Measurements from ENCODE around the gene ZFPM1. TPM values are rescaled to one million over a fixed set of nuclear protein-coding genes. Genes with fewer than 3 reads are reported as not detected.

The ZFPM1 gene
- 27.3 and 35.0 TPM in 2 replicates for total RNA-seq

- H3K27ac Mint-ChIP-seq, result peak within 1 kb of the TSS; percentile 80
- DNase-seq (no peak), ATAC-seq (ENCODE audit: low read depth) (no peak)
- H3K4me3 Mint-ChIP-seq, result peak within 1 kb of the TSS; percentile 88
- intact Hi-C loops (cut with micrococcal nuclease), result loop anchor here (1.0 to 10.0 kb wide), 5 partner anchors 181 to 722 kb away; partner anchors contain the start of genes BANP, CDH15 and SNAI3
- H3K27me3 Mint-ChIP-seq, result no peaks in the 10 kb centered on the region
- POLR2A ChIA-PET, result interaction anchor here (0.5 to 4.9 kb wide), 11 partner anchors 9 to 687 kb away, joined by 3 to 29 read pairs (median 5); partner anchors contain the start of genes BANP, KLHDC4 and ZC3H18
- peaks cover 3% of the 10 kb centered on the region for H3K36me3 Mint-ChIP-seq (ENCODE audit: low read depth)
- no peaks in the 10 kb centered on the region for H3K9me3 Mint-ChIP-seq
- H3K4me1 Mint-ChIP-seq, result peaks cover 59% of the 10 kb centered on the region
- no peak for TF ChIP-seq CTCF (IDR thresholded peaks at IDR 0.05)
- CTCF ChIA-PET, result interaction anchor here (1.1 kb wide), 1 partner anchor 110 kb away, joined by 4 read pairs; no protein-coding TSS in a partner anchor
These were observed at the start of gene ZFPM1 for GRCh38 chr16:88453217-88453531. ZFPM1 (plus strand) TSS chr16:88453280; CDS start chr16:88453639, 359 bp downstream.

- intact Hi-C loops (cut with micrococcal nuclease), result no loop called here
These were observed 49.1 kb upstream of the ZFPM1 start for GRCh38 chr16:88403794-88404581.

GRCh38 chr16:88404769-88405168, 48.3 kb upstream of the ZFPM1 start:
- intact Hi-C loops (cut with micrococcal nuclease), result no loop called here
- Mint-ChIP-seq H3K27me3 (peaks cover 4% of the 10 kb centered on the region), H3K4me1 (peaks cover 4% of the 10 kb centered on the region), H3K9me3 (no peaks in the 10 kb centered on the region), H3K36me3 (ENCODE audit: low read depth) (no peaks in the 10 kb centered on the region), H3K27ac (no peak overlapping the region), H3K4me3 (no peak overlapping the region)
- ChIA-PET CTCF (no interaction called here), POLR2A (no interaction called here)
- no peak for TF ChIP-seq CTCF (IDR thresholded peaks at IDR 0.05)
- ATAC-seq (ENCODE audit: low read depth) (no peak), DNase-seq (no peak)

More at GRCh38 chr16:88403794-88404581, 49.1 kb upstream of the ZFPM1 start:
- CTCF ChIA-PET, result no interaction called here
- no peak for TF ChIP-seq CTCF (IDR thresholded peaks at IDR 0.05)
- Mint-ChIP-seq H3K36me3 (ENCODE audit: low read depth) (no peaks in the 10 kb centered on the region), H3K27me3 (peaks cover 4% of the 10 kb centered on the region), H3K9me3 (no peaks in the 10 kb centered on the region), H3K4me1 (peaks cover 4% of the 10 kb centered on the region), H3K4me3 (no peak overlapping the region), H3K27ac (no peak overlapping the region)
- POLR2A ChIA-PET, result no interaction called here
- ATAC-seq (ENCODE audit: low read depth) (no peak), DNase-seq (no peak)

- CTCF ChIA-PET, result no interaction called here
- Mint-ChIP-seq H3K36me3 (ENCODE audit: low read depth) (no peaks in the 10 kb centered on the region), H3K27ac (no peak overlapping the region), H3K27me3 (peaks cover 4% of the 10 kb centered on the region), H3K9me3 (no peaks in the 10 kb centered on the region), H3K4me1 (peaks cover 4% of the 10 kb centered on the region), H3K4me3 (no peak overlapping the region)
- TF ChIP-seq CTCF (IDR thresholded peaks at IDR 0.05), result no peak
- POLR2A ChIA-PET, result interaction anchor here (0.6 kb wide), 1 partner anchor 517 kb away, joined by 3 read pairs; no protein-coding TSS in a partner anchor
- DNase-seq (no peak), ATAC-seq (ENCODE audit: low read depth) (no peak)
- intact Hi-C loops (cut with micrococcal nuclease), result no loop called here
These were observed 47.6 kb upstream of the ZFPM1 start for GRCh38 chr16:88405216-88406060.
